Measurements from ENCODE around the gene COMMD9. TPM values are rescaled to one million over a fixed set of nuclear protein-coding genes. Genes with fewer than 3 reads are reported as not detected.

COMMD9 gene
- total RNA-seq, 2 experiments from 2014 or later, result 33.6 to 34.6 TPM

- no peaks in the 10 kb centered on the region for H3K36me3 Mint-ChIP-seq (ENCODE audit: low read depth)
- CTCF ChIA-PET, result no interaction called here
- H3K27me3 ChIP-seq (ENCODE audit: control insufficient read depth in 1 of 2, insufficient read depth in 2 of 2, low read length in 2 of 2), result peaks cover 6 to 12% of the 10 kb centered on the region in 2 experiments
- H3K27ac Mint-ChIP-seq, result no peak overlapping the region
- no peak overlapping the region for H3K4me3 Mint-ChIP-seq
- intact Hi-C loops (cut with DNase I, micrococcal nuclease), result no loop called here
- no peaks in the 10 kb centered on the region for H3K4me1 ChIP-seq (ENCODE audit: insufficient read depth, low read length)
- H3K4me3 ChIP-seq (ENCODE audit: low read length), result no peak overlapping the region
- H3K4me1 Mint-ChIP-seq (ENCODE audit: low read depth), result no peaks in the 10 kb centered on the region
- peaks cover 61% of the 10 kb centered on the region for H3K27me3 Mint-ChIP-seq
- H3K9me3 ChIP-seq (ENCODE audit: control insufficient read depth in 1 of 2, insufficient read depth in 1 of 2, low read length in 2 of 2), result no peaks in the 10 kb centered on the region
- TF ChIP-seq, protein P1, sequence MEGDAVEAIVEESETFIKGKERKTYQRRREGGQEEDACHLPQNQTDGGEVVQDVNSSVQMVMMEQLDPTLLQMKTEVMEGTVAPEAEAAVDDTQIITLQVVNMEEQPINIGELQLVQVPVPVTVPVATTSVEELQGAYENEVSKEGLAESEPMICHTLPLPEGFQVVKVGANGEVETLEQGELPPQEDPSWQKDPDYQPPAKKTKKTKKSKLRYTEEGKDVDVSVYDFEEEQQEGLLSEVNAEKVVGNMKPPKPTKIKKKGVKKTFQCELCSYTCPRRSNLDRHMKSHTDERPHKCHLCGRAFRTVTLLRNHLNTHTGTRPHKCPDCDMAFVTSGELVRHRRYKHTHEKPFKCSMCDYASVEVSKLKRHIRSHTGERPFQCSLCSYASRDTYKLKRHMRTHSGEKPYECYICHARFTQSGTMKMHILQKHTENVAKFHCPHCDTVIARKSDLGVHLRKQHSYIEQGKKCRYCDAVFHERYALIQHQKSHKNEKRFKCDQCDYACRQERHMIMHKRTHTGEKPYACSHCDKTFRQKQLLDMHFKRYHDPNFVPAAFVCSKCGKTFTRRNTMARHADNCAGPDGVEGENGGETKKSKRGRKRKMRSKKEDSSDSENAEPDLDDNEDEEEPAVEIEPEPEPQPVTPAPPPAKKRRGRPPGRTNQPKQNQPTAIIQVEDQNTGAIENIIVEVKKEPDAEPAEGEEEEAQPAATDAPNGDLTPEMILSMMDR (IDR thresholded peaks at IDR 0.05), result no peak
- no peak for ATAC-seq (ENCODE audit: poor library complexity)
- POLR2A ChIA-PET, result no interaction called here
- H3K27ac ChIP-seq (ENCODE audit: low read depth in 1 of 2, low read length in 2 of 2), result no peak overlapping the region
- DNase-seq, result no peak
- H3K36me3 ChIP-seq (ENCODE audit: insufficient read depth, low read length), result no peaks in the 10 kb centered on the region
- H3K9me3 Mint-ChIP-seq, result no peaks in the 10 kb centered on the region
Measured at GRCh38 chr11:36239636-36240035, 49.6 kb downstream of the COMMD9 start.

GRCh38 chr11:36238881-36239280 is 50.3 kb downstream of the COMMD9 start:
- peaks cover 6 to 12% of the 10 kb centered on the region in 2 experiments for H3K27me3 ChIP-seq (ENCODE audit: control insufficient read depth in 1 of 2, insufficient read depth in 2 of 2, low read length in 2 of 2)
- H3K27me3 Mint-ChIP-seq, result peaks cover 60% of the 10 kb centered on the region
- no peak overlapping the region for H3K4me3 Mint-ChIP-seq
- H3K36me3 Mint-ChIP-seq (ENCODE audit: low read depth), result no peaks in the 10 kb centered on the region
- H3K4me1 Mint-ChIP-seq (ENCODE audit: low read depth), result no peaks in the 10 kb centered on the region
- no peak overlapping the region for H3K27ac ChIP-seq (ENCODE audit: low read depth in 1 of 2, low read length in 2 of 2)
- no peaks in the 10 kb centered on the region for H3K4me1 ChIP-seq (ENCODE audit: insufficient read depth, low read length)
- intact Hi-C loops (cut with DNase I, micrococcal nuclease), result no loop called here
- no peak overlapping the region for H3K4me3 ChIP-seq (ENCODE audit: low read length)
- ChIA-PET POLR2A (no interaction called here), CTCF (no interaction called here)
- H3K9me3 ChIP-seq (ENCODE audit: control insufficient read depth in 1 of 2, insufficient read depth in 1 of 2, low read length in 2 of 2), result no peaks in the 10 kb centered on the region
- no peak for DNase-seq
- TF ChIP-seq, protein P1 (IDR thresholded peaks at IDR 0.05), result no peak
- no peak for ATAC-seq (ENCODE audit: poor library complexity)
- no peaks in the 10 kb centered on the region for H3K9me3 Mint-ChIP-seq
- H3K36me3 ChIP-seq (ENCODE audit: insufficient read depth, low read length), result no peaks in the 10 kb centered on the region
- no peak overlapping the region for H3K27ac Mint-ChIP-seq

DNA sequence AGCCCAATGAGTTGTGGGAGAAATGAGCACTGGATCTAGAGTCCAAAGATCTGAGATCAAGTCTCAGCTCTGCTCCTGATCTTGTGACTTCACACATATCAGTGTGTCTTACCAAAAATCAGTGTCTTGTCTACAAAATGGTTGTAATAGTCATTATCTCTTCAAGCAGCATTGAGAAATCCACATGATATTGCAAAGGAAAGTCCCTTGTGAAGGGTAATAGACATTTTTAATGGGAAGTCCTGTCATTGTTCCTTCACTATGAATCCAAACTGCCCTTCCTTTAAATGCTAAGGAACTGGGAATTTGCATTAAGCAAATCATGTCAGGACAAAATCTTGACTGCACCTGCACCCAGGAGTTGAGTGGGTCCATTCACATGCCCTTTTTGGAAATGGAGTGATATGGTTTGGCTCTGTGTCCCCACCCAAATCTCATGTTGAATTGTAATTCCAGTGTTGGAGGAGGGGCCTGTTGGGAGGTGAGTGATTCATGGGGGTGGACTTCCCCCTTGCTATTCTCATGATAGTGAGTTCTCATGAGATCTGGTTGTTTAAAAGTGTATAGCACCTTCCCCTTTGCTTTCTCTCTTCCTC is 51.1 kb downstream of the COMMD9 start:
- H3K4me1 ChIP-seq (ENCODE audit: insufficient read depth, low read length), result no peaks in the 10 kb centered on the region
- no peak overlapping the region for H3K27ac ChIP-seq (ENCODE audit: low read depth in 1 of 2, low read length in 2 of 2)
- H3K4me3 Mint-ChIP-seq, result no peak overlapping the region
- no peaks in the 10 kb centered on the region for H3K4me1 Mint-ChIP-seq (ENCODE audit: low read depth)
- no peaks in the 10 kb centered on the region for H3K9me3 Mint-ChIP-seq
- H3K36me3 ChIP-seq (ENCODE audit: insufficient read depth, low read length), result no peaks in the 10 kb centered on the region
- no peaks in the 10 kb centered on the region for H3K36me3 Mint-ChIP-seq (ENCODE audit: low read depth)
- ChIA-PET CTCF (no interaction called here), POLR2A (no interaction called here)
- intact Hi-C loops (cut with DNase I, micrococcal nuclease), result no loop called here
- peaks cover 2 to 12% of the 10 kb centered on the region in 2 experiments for H3K27me3 ChIP-seq (ENCODE audit: control insufficient read depth in 1 of 2, insufficient read depth in 2 of 2, low read length in 2 of 2)
- peaks cover 52% of the 10 kb centered on the region for H3K27me3 Mint-ChIP-seq
- no peaks in the 10 kb centered on the region for H3K9me3 ChIP-seq (ENCODE audit: control insufficient read depth in 1 of 2, insufficient read depth in 1 of 2, low read length in 2 of 2)
- DNase-seq (no peak), ATAC-seq (ENCODE audit: poor library complexity) (no peak)
- H3K27ac Mint-ChIP-seq, result no peak overlapping the region
- H3K4me3 ChIP-seq (ENCODE audit: low read length), result no peak overlapping the region
- TF ChIP-seq, protein P1 (IDR thresholded peaks at IDR 0.05), result no peak
